Fibroblast of lung (primary cell): ENCODE measurements around the gene TEX19.

ENCODE experiments used
- CTCF ChIP-seq, 2 donors: IDR thresholded peaks in 1 of 2; conservative IDR thresholded peaks in 1 of 2; 1 replicate in 1 of 2; 2 replicates in 1 of 2; pipeline ENCODE4 v1.5.1; 2011 to 2012; ENCODE audit warnings: low read length in 2 of 2, control low read depth in 1 of 2, inconsistent platforms in 1 of 2, low read depth in 1 of 2, mild to moderate bottlenecking in 1 of 2
- EZH2 ChIP-seq: IDR thresholded peaks from 2 replicates; pipeline ENCODE4 v1.5.1; 2012; ENCODE audit warnings: low read length, control low read depth, mild to moderate bottlenecking; ENCODE audit errors: missing control alignments

GRCh38 chr17:82365606-82366295 is 6.7 kb downstream of the TEX19 start:
- TF ChIP-seq CTCF (conservative IDR thresholded peaks at IDR 0.05 in 1 of 2, IDR thresholded peaks at IDR 0.05 in 1 of 2; ENCODE audit: low read depth in 1 of 2, low read length in 2 of 2) (no peak), EZH2 (no peak)
